ENCODE results near the gene PRKACB.
A peak's percentile ranks its signal among the peaks of the same experiment; 100 is the strongest.
"Not testable (repeated sequence)": the region's sequence is repeated elsewhere in the genome, so short reads cannot be mapped to it uniquely, and the experiment has no call there.

The PRKACB gene

GRCh38 chr1:84269306-84269705 lies 125.2 kb downstream of the PRKACB start:
- peak; percentile 61 for DNase-seq (ENCODE audit: low spot score)

- DNase-seq (ENCODE audit: low spot score) = peak; percentile 48
Observed at GRCh38 chr1:84271441-84272151, 127.5 kb downstream of the PRKACB start.

- DNase-seq (ENCODE audit: low spot score) = peak; percentile 81
Observed at GRCh38 chr1:84272401-84272800, 128.3 kb downstream of the PRKACB start.

GRCh38 chr1:84277343-84278059 lies 133.4 kb downstream of the PRKACB start:
- no peak for DNase-seq (ENCODE audit: low spot score)

- DNase-seq (ENCODE audit: low spot score) = no peak
Observed at GRCh38 chr1:84278905-84279304, 134.8 kb downstream of the PRKACB start.

- no peak for DNase-seq (ENCODE audit: low spot score)
Observed at GRCh38 chr1:84280912-84281311, 136.8 kb downstream of the PRKACB start.

GRCh38 chr1:84282780-84283333 lies 138.8 kb downstream of the PRKACB start:
- DNase-seq (ENCODE audit: low spot score) = no peak

- DNase-seq (ENCODE audit: low spot score) = no peak
Observed at GRCh38 chr1:84283381-84283780, 139.3 kb downstream of the PRKACB start.

GRCh38 chr1:84286071-84286470 lies 142.0 kb downstream of the PRKACB start:
- no peak for DNase-seq (ENCODE audit: low spot score)

GRCh38 chr1:84287389-84287788 lies 143.3 kb downstream of the PRKACB start:
- not testable (repeated sequence) for DNase-seq (ENCODE audit: low spot score)
